Gastrocnemius medialis (tissue), 4 donors: ENCODE data around the gene UMPS. TPM values are rescaled to one million over a fixed set of nuclear protein-coding genes. Genes with fewer than 3 reads are reported as not detected.
"Not testable (repeated sequence)": the region's sequence is repeated elsewhere in the genome, so short reads cannot be mapped to it uniquely, and the experiment has no call there.

ENCODE experiments used
- ATAC-seq, 2 donors: fragments of 150-250 bp; one replicate each; pipeline ENCODE4 v1.9.1; 2016
- DNase-seq, 2 donors: peaks; one replicate each; pipeline ENCODE4 v3.0.0-alpha.2; 2019
- H3K27ac ChIP-seq, 4 donors: fragments of 200-600 bp; sonication (generic); 1 replicate in 1 of 4; 2 replicates in 3 of 4; pipeline ENCODE4 v1.5.1; 2016 to 2018; ENCODE audit warnings: mild to moderate bottlenecking in 2 of 4, moderate library complexity in 1 of 4
- H3K27me3 ChIP-seq, 3 donors: fragments of 200-600 bp; sonication (generic) in 2 of 3; 1 replicate in 1 of 3; 2 replicates in 2 of 3; pipeline versions ENCODE4 v1.5.1 to v1.6.0; 2016 to 2019; ENCODE audit warnings: mild to moderate bottlenecking in 1 of 3, moderate library complexity in 1 of 3
- H3K36me3 ChIP-seq, 2 donors: fragments of 200-600 bp; sonication (generic) in 1 of 2; one replicate each; pipeline ENCODE4 v1.5.1; 2017 to 2018
- H3K4me1 ChIP-seq, 2 donors: fragments of 200-600 bp; sonication (generic) in 1 of 2; one replicate each; pipeline ENCODE4 v1.5.1; 2016 to 2017; ENCODE audit warnings: mild to moderate bottlenecking in 2 of 2
- H3K4me3 ChIP-seq, 4 donors: fragments of 200-600 bp; sonication (generic) in 3 of 4; 1 replicate in 1 of 4; 2 replicates in 3 of 4; pipeline ENCODE4 v1.5.1; 2016 to 2019; ENCODE audit warnings: mild to moderate bottlenecking in 2 of 4
- H3K9me3 ChIP-seq, 3 donors: fragments of 200-600 bp; sonication (generic) in 2 of 3; 1 replicate in 1 of 3; 2 replicates in 2 of 3; pipeline ENCODE4 v1.5.1; 2016 to 2019
- CTCF ChIP-seq, 5 experiments: fragments of 450-650 bp in 3 of 5; fragments of 200-600 bp in 2 of 5; sonication (generic) in 2 of 5; IDR thresholded peaks in 4 of 5; conservative IDR thresholded peaks in 1 of 5; 1 replicate in 4 of 5; 2 replicates in 1 of 5; pipeline ENCODE4 v1.5.1; 2016 to 2019; ENCODE audit warnings: antibody characterized with exemption in 5 of 5, mild to moderate bottlenecking in 3 of 5, moderate library complexity in 3 of 5
- POLR2A ChIP-seq, 2 donors: fragments of 450-650 bp; IDR thresholded peaks; one replicate each; pipeline ENCODE4 v1.6.1; 2017; ENCODE audit warnings: antibody characterized with exemption in 2 of 2, mild to moderate bottlenecking in 2 of 2, moderate library complexity in 2 of 2
- in situ Hi-C, 4 donors: fragments of 200-750 bp; cut with MboI; loops; one replicate each; pipeline versions ENCODE4 v1.15.0 to v1.8.0; 2017; ENCODE audit warnings: low sequenced_read_pairs in 4 of 4
- intact Hi-C: fragments of 100-400 bp; cut with DNase I; formaldehyde crosslinking; loops from one replicate; pipeline ENCODE4 v1.15.1; 2023; ENCODE audit warnings: low total_unique reads
- total RNA-seq, 4 donors: library from RNA; depleted of rRNA; stranded (reverse); fragments of >200 nt; gene quantifications; one replicate each; pipeline versions ENCODE4 v1.1.0 to v1.2.3, GENCODE V29; 2016

Gene UMPS
- total RNA-seq, 4 donors from 2014 or later, result 2.2 to 7.6 (median 6.2) TPM

- no peaks in the 10 kb centered on the region for H3K9me3 ChIP-seq
- DNase-seq (no peak), ATAC-seq (no peak)
- H3K4me1 ChIP-seq, result peaks cover 31 to 38% of the 10 kb centered on the region in 2 donors
- H3K4me3 ChIP-seq, result no peak overlapping the region
- H3K27me3 ChIP-seq, result no peaks in the 10 kb centered on the region
- in situ Hi-C loops, result no loop called here
- H3K27ac ChIP-seq, result peak overlapping the region in 2 of 4 donors; percentile 60 to 69
- no peak for TF ChIP-seq POLR2A (IDR thresholded peaks at IDR 0.05)
- TF ChIP-seq CTCF (IDR thresholded peaks at IDR 0.05 in 4 of 5, conservative IDR thresholded peaks at IDR 0.05 in 1 of 5), result no peak
- intact Hi-C loops, result no loop called here
- no peaks in the 10 kb centered on the region for H3K36me3 ChIP-seq
These were observed 58.0 kb downstream of the UMPS start for GRCh38 chr3:124788254-124788745.

GRCh38 chr3:124789103-124789502, 58.9 kb downstream of the UMPS start:
- ATAC-seq, H3K4me3 ChIP-seq, DNase-seq, intact Hi-C loops, H3K9me3 ChIP-seq, H3K36me3 ChIP-seq, in situ Hi-C loops, H3K27me3 ChIP-seq: not testable (repeated sequence)
- peaks cover 31 to 38% of the 10 kb centered on the region in 2 donors for H3K4me1 ChIP-seq
- peak overlapping the region in 2 of 4 donors; percentile 33 to 60 for H3K27ac ChIP-seq

- Histone ChIP-seq H3K27ac (peak overlapping the region; percentile 39 to 53 (median 50)), H3K9me3 (no peaks in the 10 kb centered on the region), H3K36me3 (peaks cover 0 to 4% of the 10 kb centered on the region in 2 donors), H3K4me3 (no peak overlapping the region), H3K4me1 (peaks cover 34 to 35% of the 10 kb centered on the region in 2 donors), H3K27me3 (no peaks in the 10 kb centered on the region)
- in situ Hi-C loops, result no loop called here
- intact Hi-C loops, result no loop called here
- TF ChIP-seq POLR2A (IDR thresholded peaks at IDR 0.05) (no peak), CTCF (IDR thresholded peaks at IDR 0.05 in 4 of 5, conservative IDR thresholded peaks at IDR 0.05 in 1 of 5) (no peak)
- ATAC-seq (no peak), DNase-seq (no peak)
These were observed 60.9 kb downstream of the UMPS start for GRCh38 chr3:124791142-124791541.

- DNase-seq (peak in 1 of 2 donors; percentile 37), ATAC-seq (peak; percentile 42 to 57)
- Histone ChIP-seq H3K9me3 (no peaks in the 10 kb centered on the region), H3K27ac (peak overlapping the region; percentile 39 to 53 (median 50)), H3K4me1 (peaks cover 29 to 30% of the 10 kb centered on the region in 2 donors), H3K27me3 (no peaks in the 10 kb centered on the region), H3K36me3 (peaks cover 0 to 9% of the 10 kb centered on the region in 2 donors), H3K4me3 (no peak overlapping the region)
- no peak for TF ChIP-seq POLR2A (IDR thresholded peaks at IDR 0.05)
- TF ChIP-seq CTCF (IDR thresholded peaks at IDR 0.05 in 4 of 5, conservative IDR thresholded peaks at IDR 0.05 in 1 of 5), result no peak
- intact Hi-C loops (no loop called here), in situ Hi-C loops (no loop called here)
These were observed 61.4 kb downstream of the UMPS start for GRCh38 chr3:124791639-124792151.

- peak overlapping the region in 3 of 4 donors; percentile 28 to 53 (median 51) for H3K27ac ChIP-seq
- intact Hi-C loops, result no loop called here
- H3K36me3 ChIP-seq, result peaks cover 0 to 10% of the 10 kb centered on the region in 2 donors
- no peak for DNase-seq
- peaks cover 22 to 23% of the 10 kb centered on the region in 2 donors for H3K4me1 ChIP-seq
- no peak for ATAC-seq
- no peaks in the 10 kb centered on the region for H3K27me3 ChIP-seq
- TF ChIP-seq CTCF (IDR thresholded peaks at IDR 0.05 in 4 of 5, conservative IDR thresholded peaks at IDR 0.05 in 1 of 5), result no peak
- no peaks in the 10 kb centered on the region for H3K9me3 ChIP-seq
- H3K4me3 ChIP-seq, result no peak overlapping the region
- in situ Hi-C loops, result no loop called here
These were observed 62.2 kb downstream of the UMPS start for GRCh38 chr3:124792341-124793040.
